IPS-15b (cell line): ENCODE results near the gene CMPK2.

ENCODE experiments used
- H3K27me3 ChIP-seq: one replicate; pipeline ENCODE4 v1.6.1; 2013; ENCODE audit warnings: low read length; ENCODE audit not compliant: control insufficient read depth, insufficient read depth
- H3K36me3 ChIP-seq: one replicate; pipeline ENCODE4 v1.6.1; 2013; ENCODE audit warnings: low read length; ENCODE audit not compliant: control insufficient read depth, insufficient read depth
- H3K4me1 ChIP-seq: one replicate; pipeline ENCODE4 v1.6.1; 2013; ENCODE audit warnings: mild to moderate bottlenecking, low read length; ENCODE audit not compliant: control insufficient read depth, insufficient read depth
- H3K4me3 ChIP-seq: one replicate; pipeline ENCODE4 v1.5.1; 2013; ENCODE audit warnings: low read depth, low read length
- H3K9ac ChIP-seq: one replicate; pipeline ENCODE4 v1.6.1; 2013; ENCODE audit warnings: low read depth, mild to moderate bottlenecking, low read length
- H3K9me3 ChIP-seq: one replicate; pipeline ENCODE4 v1.6.1; 2013; ENCODE audit warnings: mild to moderate bottlenecking, low read length; ENCODE audit not compliant: control insufficient read depth, insufficient read depth

The CMPK2 gene

DNA sequence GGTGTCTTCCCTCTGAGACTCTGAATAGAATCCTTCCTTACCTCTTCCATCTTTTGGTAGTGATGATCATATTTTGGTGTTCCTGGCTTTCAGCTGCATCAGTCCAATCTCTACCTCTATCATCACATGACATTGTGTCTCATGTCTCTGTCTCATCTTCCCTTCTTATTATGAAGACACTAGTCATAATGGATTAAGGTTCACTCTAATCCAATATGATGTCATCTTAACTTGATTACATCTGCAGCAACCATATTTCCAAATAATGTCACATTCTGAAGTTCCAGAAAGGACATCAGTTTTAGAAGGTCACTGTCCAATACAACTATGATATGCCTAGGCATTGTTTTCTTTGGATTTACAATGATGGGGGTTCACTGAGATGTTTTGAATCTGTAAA, 31.5 kb downstream of the CMPK2 start:
- no peaks in the 10 kb centered on the region for H3K36me3 ChIP-seq
- no peaks in the 10 kb centered on the region for H3K27me3 ChIP-seq
- H3K4me3 ChIP-seq: no peak overlapping the region
- no peaks in the 10 kb centered on the region for H3K4me1 ChIP-seq
- peaks cover 10% of the 10 kb centered on the region for H3K9me3 ChIP-seq
- H3K9ac ChIP-seq: no peak overlapping the region

DNA sequence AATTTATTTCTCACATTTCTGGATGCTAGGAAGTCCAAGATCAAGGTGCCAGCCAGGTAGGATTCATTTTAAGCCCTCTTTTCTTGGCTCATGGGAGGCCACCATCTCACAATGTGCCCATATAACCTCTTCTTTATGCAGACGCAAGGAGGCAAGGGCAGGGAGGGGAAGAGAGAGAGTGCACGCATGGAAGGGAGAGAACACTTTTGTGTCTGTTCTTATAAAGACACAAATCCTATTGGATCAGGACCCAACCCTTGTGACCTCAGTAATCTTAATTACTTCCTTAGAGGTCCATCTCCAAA, 32.5 kb downstream of the CMPK2 start:
- no peak overlapping the region for H3K4me3 ChIP-seq
- H3K9me3 ChIP-seq: peaks cover 10% of the 10 kb centered on the region
- H3K4me1 ChIP-seq: no peaks in the 10 kb centered on the region
- no peaks in the 10 kb centered on the region for H3K36me3 ChIP-seq
- no peaks in the 10 kb centered on the region for H3K27me3 ChIP-seq
- no peak overlapping the region for H3K9ac ChIP-seq

DNA sequence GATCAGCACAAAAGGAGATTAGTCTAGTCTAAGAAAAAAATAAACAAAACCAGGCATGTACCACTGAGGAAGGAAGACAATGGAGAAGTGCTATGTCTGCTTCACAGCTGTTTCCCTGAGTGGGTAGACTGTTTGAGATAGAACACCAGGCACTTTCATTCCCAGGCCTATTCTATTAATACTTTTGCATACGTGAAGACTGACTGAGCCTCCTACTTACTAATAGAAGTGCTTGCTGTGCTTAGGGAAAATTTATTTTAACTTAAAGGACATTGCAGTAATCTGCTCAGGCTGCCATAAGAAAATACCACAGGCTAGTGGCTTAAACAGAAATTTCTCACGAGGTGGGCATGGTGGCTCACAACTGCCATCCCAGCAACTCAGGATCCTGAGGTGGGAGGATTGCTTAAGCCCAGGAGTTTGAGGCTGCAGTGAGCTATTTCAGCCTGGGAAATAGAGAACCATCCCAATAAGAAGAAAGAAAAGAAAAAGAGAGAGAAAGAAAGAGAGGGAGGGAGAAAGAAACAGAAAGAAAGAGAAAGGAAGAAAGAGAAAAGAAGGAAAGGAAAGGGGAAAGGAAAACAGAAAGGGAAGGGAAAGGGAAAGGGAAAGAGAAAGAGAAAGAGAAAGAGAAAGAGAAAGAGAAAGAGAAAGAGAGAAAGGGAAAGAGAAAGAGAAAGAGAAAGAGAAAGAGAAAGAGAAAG, 33.0 kb downstream of the CMPK2 start:
- no peaks in the 10 kb centered on the region for H3K36me3 ChIP-seq
- H3K4me3 ChIP-seq: no peak overlapping the region
- H3K4me1 ChIP-seq: no peaks in the 10 kb centered on the region
- no peaks in the 10 kb centered on the region for H3K27me3 ChIP-seq
- peaks cover 10% of the 10 kb centered on the region for H3K9me3 ChIP-seq
- H3K9ac ChIP-seq: no peak overlapping the region

DNA sequence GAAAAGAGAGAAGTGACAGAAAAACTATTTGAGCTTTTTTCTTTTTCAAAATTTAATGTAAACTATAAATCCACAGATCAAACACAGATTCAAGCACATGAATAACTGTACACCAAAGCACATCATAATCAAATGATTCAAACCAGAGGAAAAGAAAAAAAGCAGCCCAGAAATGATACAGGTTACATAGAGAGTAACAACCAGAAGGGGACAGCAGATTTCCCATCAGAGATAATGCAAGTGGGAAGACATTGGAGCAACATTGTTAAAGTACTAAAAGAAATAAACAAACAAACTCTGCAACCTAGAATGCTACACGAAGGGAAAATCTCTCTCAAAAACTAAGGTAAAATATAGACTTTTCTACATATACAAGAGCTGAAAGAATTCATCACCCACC, 34.5 kb downstream of the CMPK2 start:
- no peaks in the 10 kb centered on the region for H3K27me3 ChIP-seq
- no peak overlapping the region for H3K9ac ChIP-seq
- no peaks in the 10 kb centered on the region for H3K36me3 ChIP-seq
- no peaks in the 10 kb centered on the region for H3K4me1 ChIP-seq
- H3K9me3 ChIP-seq: peaks cover 10% of the 10 kb centered on the region
- no peak overlapping the region for H3K4me3 ChIP-seq

DNA sequence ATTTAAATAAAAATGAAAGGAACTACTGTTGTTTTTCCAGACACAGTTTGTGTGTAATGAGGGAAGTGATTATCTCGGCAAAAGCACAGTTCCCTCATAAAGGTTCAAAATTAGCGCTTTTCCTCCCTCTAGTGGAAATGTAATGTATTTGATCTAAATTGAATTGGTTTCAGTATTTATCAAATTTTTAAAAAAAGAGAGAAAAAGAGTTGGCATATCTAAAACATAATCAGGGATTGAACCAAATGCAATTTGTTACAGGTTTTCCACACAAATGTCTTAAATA, 37.5 kb downstream of the CMPK2 start:
- H3K36me3 ChIP-seq: no peaks in the 10 kb centered on the region
- H3K27me3 ChIP-seq: no peaks in the 10 kb centered on the region
- peaks cover 4% of the 10 kb centered on the region for H3K9me3 ChIP-seq
- H3K4me1 ChIP-seq: no peaks in the 10 kb centered on the region
- H3K4me3 ChIP-seq: no peak overlapping the region
- H3K9ac ChIP-seq: no peak overlapping the region

DNA sequence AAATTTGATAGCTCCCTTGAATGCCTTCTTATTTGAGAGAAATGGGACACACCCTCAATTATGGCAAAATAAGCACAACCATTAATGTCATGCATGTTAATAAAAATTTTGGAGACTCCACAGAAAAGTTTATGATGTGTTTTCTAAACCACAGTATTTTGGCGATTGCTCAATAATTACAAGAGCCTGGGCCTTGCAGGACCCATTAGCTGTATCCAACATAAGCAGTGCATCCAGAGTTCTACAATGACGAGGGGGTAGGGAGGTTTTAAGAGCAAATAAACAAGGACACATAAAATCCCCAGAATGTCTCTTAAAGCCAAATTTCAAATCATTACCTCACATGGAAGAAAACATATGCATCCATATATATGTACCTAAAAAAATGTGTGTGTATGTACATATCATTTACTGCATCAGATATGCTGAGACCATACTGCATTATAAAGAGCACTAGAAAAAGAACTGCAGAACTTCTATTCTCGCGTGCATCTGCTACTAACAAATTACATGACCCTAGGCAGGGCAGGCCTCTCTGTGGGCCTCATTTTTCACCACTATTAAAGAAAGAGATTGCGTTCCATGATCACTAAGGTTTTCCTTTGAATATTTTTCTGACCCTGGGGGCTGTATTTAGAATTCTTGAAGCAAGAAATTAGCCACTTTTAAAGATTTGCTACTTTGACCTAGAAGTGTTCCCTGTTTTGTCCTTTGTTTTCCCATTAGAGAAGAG, 38.0 kb downstream of the CMPK2 start:
- Histone ChIP-seq H3K9me3 (peaks cover 4% of the 10 kb centered on the region), H3K4me1 (no peaks in the 10 kb centered on the region), H3K4me3 (no peak overlapping the region), H3K36me3 (no peaks in the 10 kb centered on the region), H3K27me3 (no peaks in the 10 kb centered on the region), H3K9ac (no peak overlapping the region)

DNA sequence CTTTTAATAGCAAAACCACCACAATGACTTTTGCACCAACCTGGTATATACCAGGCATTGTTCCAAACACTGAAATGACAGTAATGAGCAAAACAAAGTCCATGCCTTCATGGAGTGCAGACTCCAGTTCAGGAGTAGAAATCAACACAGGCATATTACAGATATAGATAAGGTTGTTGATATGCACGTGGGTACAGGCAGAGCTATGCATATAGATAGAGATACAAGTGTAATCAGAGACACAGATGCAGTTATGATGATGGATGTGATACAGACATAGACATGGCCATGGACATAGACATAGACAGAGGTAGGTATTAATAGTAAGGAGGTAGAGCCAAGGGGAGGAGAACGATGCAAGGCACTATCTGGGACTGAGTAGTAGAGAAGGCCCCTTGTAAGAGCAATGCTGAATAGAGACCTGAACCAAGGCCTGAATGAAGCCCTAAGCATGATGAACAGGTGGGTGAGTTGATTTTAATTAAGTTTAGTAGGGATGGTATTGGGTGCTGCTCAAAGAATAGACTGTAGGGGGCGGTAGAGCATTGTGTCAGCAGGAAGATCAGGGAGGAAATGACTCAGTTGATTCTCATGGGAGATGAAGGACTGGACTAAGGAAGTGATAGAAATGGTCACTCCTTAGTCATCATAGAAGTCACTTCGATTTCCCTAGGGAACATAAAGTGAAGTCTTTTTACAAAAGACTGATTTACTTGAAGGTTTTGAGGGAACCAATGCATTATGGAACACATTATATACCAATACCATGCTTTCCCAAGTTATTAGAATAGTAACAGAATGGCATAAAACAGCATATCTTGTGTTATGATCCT, 39.4 kb downstream of the CMPK2 start:
- Histone ChIP-seq H3K9ac (no peak overlapping the region), H3K4me1 (no peaks in the 10 kb centered on the region), H3K4me3 (no peak overlapping the region), H3K9me3 (peaks cover 4% of the 10 kb centered on the region), H3K36me3 (no peaks in the 10 kb centered on the region), H3K27me3 (no peaks in the 10 kb centered on the region)

DNA sequence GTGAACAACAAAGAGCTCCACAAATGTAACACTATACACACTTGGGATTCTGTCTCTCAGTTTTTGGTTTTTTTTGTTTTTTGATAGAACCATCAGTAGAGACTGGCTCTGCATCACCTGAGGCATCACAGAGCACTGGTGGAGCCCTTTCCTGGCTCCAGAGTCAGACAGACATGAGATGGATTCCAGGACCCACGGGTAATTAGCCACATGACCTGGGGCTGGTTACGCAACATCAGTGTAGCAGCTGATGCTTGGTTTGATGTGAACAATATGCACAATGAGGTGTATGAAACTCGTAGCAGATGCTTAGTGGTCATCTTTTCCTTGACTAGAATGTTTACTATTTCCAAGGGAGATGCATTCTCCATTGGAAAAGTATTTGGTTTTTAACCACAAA, 40.7 kb downstream of the CMPK2 start:
- Histone ChIP-seq H3K36me3 (no peaks in the 10 kb centered on the region), H3K4me1 (no peaks in the 10 kb centered on the region), H3K4me3 (no peak overlapping the region)

DNA sequence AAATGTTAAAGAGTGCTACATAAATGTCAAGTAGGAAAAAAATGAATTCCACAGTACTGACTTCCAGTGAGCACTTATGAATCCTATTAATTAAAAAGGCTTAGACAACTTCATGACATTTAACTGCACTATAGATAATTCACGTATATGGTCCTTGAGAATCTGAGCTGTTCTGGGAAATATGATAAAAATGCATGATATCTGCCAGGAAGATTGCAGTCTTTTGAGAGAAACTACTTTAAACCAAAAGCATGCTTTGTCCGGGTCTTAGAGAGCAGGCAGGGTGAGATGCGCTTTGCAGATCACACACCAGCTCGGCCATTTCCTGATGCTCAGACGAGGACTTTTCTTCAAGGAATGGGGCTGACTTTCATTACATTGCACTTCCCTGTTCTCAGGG, 42.6 kb downstream of the CMPK2 start:
- no peak overlapping the region for H3K9ac ChIP-seq
- H3K27me3 ChIP-seq: no peaks in the 10 kb centered on the region
- H3K4me3 ChIP-seq: no peak overlapping the region
- no peaks in the 10 kb centered on the region for H3K36me3 ChIP-seq
- no peaks in the 10 kb centered on the region for H3K9me3 ChIP-seq
- no peaks in the 10 kb centered on the region for H3K4me1 ChIP-seq

More for the DNA sequence above, 40.7 kb downstream of the CMPK2 start:
- Histone ChIP-seq H3K9me3 (no peaks in the 10 kb centered on the region), H3K27me3 (no peaks in the 10 kb centered on the region), H3K9ac (no peak overlapping the region)

DNA sequence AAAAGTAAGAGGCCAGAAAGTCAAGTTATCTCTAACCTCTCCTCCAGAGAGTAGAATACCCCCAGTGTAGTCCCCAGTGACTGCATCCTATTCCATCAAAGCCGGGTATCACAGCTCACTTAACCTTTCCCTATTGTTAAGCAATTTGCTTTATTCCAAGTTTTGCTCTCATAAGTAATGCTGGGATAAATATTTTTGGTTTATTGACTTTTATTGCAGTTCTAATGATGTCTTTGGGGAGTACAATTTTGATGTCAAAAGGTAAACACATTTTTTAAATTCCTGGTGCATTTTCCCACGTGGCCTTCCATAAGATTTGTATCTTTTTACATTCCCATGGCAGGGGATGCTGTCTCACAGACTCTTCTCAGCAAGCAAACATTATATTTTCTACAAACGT, 43.3 kb downstream of the CMPK2 start:
- Histone ChIP-seq H3K4me1 (no peaks in the 10 kb centered on the region), H3K9me3 (no peaks in the 10 kb centered on the region), H3K9ac (no peak overlapping the region), H3K4me3 (no peak overlapping the region), H3K36me3 (no peaks in the 10 kb centered on the region), H3K27me3 (no peaks in the 10 kb centered on the region)

DNA sequence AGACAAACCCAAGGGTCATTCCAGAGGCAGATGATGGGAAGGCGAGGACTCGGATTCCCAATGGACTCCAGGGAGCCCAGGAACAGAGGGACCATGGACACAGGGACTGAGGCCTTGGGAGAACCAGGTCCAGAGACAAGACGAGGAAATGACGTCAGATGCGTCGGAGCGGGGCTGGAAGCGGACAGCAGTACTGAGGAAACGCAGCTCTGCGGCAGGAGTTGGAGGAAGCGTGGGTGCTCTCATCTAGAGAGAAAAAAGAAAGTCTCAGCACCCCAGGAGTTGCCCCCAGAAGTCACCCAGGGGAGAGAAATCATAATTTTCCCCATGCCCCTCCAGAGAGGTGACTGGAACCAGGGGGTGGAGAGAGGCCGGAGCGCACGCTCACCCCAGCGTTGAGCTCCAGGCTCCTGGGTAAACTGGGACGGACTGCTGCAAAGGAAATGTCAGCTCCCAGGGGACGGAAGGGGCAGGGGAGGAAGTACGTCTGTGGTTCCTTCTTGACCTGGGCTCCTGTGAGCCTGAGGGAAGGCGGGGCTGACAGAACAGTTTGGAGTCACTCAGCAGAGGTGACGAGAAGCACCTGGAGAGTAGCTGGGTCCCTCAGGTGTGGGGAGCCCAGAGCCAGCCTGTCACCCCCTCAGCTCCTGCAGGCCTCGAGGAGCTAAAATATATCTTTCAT, 44.7 kb downstream of the CMPK2 start:
- Histone ChIP-seq H3K9ac (no peak overlapping the region), H3K4me3 (no peak overlapping the region), H3K27me3 (no peaks in the 10 kb centered on the region), H3K9me3 (no peaks in the 10 kb centered on the region), H3K4me1 (no peaks in the 10 kb centered on the region), H3K36me3 (no peaks in the 10 kb centered on the region)
